Astrocyte (in vitro differentiated cells and primary cell): ENCODE results near the gene KCNQ1. TPM values are rescaled to one million over a fixed set of nuclear protein-coding genes. Genes with fewer than 3 reads are reported as not detected.

Source experiments
- DNase-seq: peaks from one replicate; pipeline ENCODE4 v3.0.0-alpha.2; 2010; ENCODE audit warnings: low read depth
- FAIRE-seq: peaks from 2 replicates; lab custom pipeline; 2011; peaks lifted over from hg19 to GRCh38; lab: Jason Lieb, UNC
- H2AFZ ChIP-seq: 2 replicates; pipeline ENCODE4 v1.6.0; 2012; ENCODE audit warnings: low read depth, low read length, inconsistent platforms
- H3K27ac ChIP-seq: 2 replicates; pipeline ENCODE4 v1.5.1; 2011; ENCODE audit warnings: low read depth, low read length, inconsistent platforms
- H3K27me3 ChIP-seq: 2 replicates; pipeline ENCODE4 v1.6.0; 2011; ENCODE audit warnings: low read length, inconsistent platforms; ENCODE audit not compliant: insufficient read depth
- H3K36me3 ChIP-seq: 2 replicates; pipeline ENCODE4 v1.5.1; 2011; ENCODE audit warnings: low read length, inconsistent platforms; ENCODE audit not compliant: insufficient read depth
- H3K4me1 ChIP-seq: 2 replicates; pipeline ENCODE4 v1.5.1; 2011; ENCODE audit warnings: low read length, inconsistent platforms; ENCODE audit not compliant: insufficient read depth
- H3K4me2 ChIP-seq: 2 replicates; pipeline ENCODE4 v1.6.0; 2012; ENCODE audit warnings: low read length, inconsistent platforms
- H3K4me3 ChIP-seq: 2 replicates; pipeline ENCODE4 v1.5.1; 2011; ENCODE audit warnings: low read depth, mild to moderate bottlenecking, low read length, inconsistent platforms; ENCODE audit not compliant: insufficient read depth
- H3K79me2 ChIP-seq: 2 replicates; pipeline ENCODE4 v1.6.0; 2012; ENCODE audit warnings: mild to moderate bottlenecking, low read length, inconsistent platforms; ENCODE audit not compliant: insufficient read depth
- H3K9ac ChIP-seq: 2 replicates; pipeline ENCODE4 v1.6.0; 2012; ENCODE audit warnings: mild to moderate bottlenecking, low read length, inconsistent platforms
- H3K9me3 ChIP-seq: 2 replicates; pipeline ENCODE4 v1.5.1; 2012; ENCODE audit warnings: low read depth, mild to moderate bottlenecking, low read length, inconsistent platforms; ENCODE audit not compliant: insufficient read depth
- H4K20me1 ChIP-seq: 2 replicates; pipeline ENCODE4 v1.6.0; 2012; ENCODE audit warnings: low read length, inconsistent platforms; ENCODE audit not compliant: insufficient read depth
- H3K27ac Mint-ChIP-seq: one replicate; pipeline ENCODE4 v1.8.0; 2021; ENCODE audit warnings: mild to moderate bottlenecking, mixed read lengths; ENCODE audit not compliant: unreplicated experiment
- H3K27me3 Mint-ChIP-seq: one replicate; pipeline ENCODE4 v1.8.0; 2021; ENCODE audit warnings: low read depth, mixed read lengths; ENCODE audit not compliant: unreplicated experiment
- H3K36me3 Mint-ChIP-seq: one replicate; pipeline ENCODE4 v1.8.0; 2021; ENCODE audit warnings: low read depth, mixed read lengths; ENCODE audit not compliant: unreplicated experiment
- H3K4me1 Mint-ChIP-seq: one replicate; pipeline ENCODE4 v1.8.0; 2021; ENCODE audit warnings: low read depth, mixed read lengths; ENCODE audit not compliant: unreplicated experiment
- H3K4me3 Mint-ChIP-seq: one replicate; pipeline ENCODE4 v1.8.0; 2021; ENCODE audit warnings: mild to moderate bottlenecking, moderate library complexity, mixed read lengths; ENCODE audit not compliant: unreplicated experiment
- H3K9me3 Mint-ChIP-seq: one replicate; pipeline ENCODE4 v1.8.0; 2021; ENCODE audit warnings: mild to moderate bottlenecking, mixed read lengths; ENCODE audit not compliant: unreplicated experiment
- CTCF ChIP-seq: IDR thresholded peaks from 2 replicates; pipeline ENCODE4 v1.5.1; 2011; ENCODE audit warnings: low read depth, mild to moderate bottlenecking, inconsistent platforms, low read length, moderate library complexity; ENCODE audit not compliant: insufficient read depth
- EZH2 ChIP-seq: IDR thresholded peaks from 2 replicates; pipeline ENCODE4 v1.6.1; 2012; ENCODE audit warnings: mild to moderate bottlenecking, low read length, inconsistent platforms; ENCODE audit not compliant: insufficient read depth
- total RNA-seq: library from RNA; stranded (reverse); gene quantifications from 2 replicates; pipeline ENCODE4 v1.2.1, GENCODE V29; 2021

KCNQ1 gene
- total RNA-seq, 1 donor from 2014 or later = not detected

GRCh38 chr11:2841411-2842190 lies 396.8 kb downstream of the KCNQ1 start:
- DNase-seq = no peak
- no peak overlapping the region for H3K27ac ChIP-seq
- no peaks in the 10 kb centered on the region for H3K36me3 ChIP-seq
- H3K4me3 Mint-ChIP-seq = no peak overlapping the region
- TF ChIP-seq CTCF = no peak
- TF ChIP-seq EZH2 = no peak
- no peaks in the 10 kb centered on the region for H4K20me1 ChIP-seq
- H3K4me3 ChIP-seq = no peak overlapping the region
- no peak overlapping the region for H3K9ac ChIP-seq
- no peaks in the 10 kb centered on the region for H3K9me3 ChIP-seq
- no peak overlapping the region for H3K27ac Mint-ChIP-seq
- no peak overlapping the region for H3K4me2 ChIP-seq
- H3K4me1 Mint-ChIP-seq = peaks cover 21% of the 10 kb centered on the region
- H2AFZ ChIP-seq = no peak overlapping the region
- H3K9me3 Mint-ChIP-seq = no peaks in the 10 kb centered on the region
- no peaks in the 10 kb centered on the region for H3K79me2 ChIP-seq
- H3K27me3 ChIP-seq = no peaks in the 10 kb centered on the region
- no peak for FAIRE-seq
- H3K27me3 Mint-ChIP-seq = peaks cover 42% of the 10 kb centered on the region
- H3K4me1 ChIP-seq = peaks cover 2% of the 10 kb centered on the region
- no peaks in the 10 kb centered on the region for H3K36me3 Mint-ChIP-seq

GRCh38 chr11:2842876-2843275 lies 398.1 kb downstream of the KCNQ1 start:
- no peaks in the 10 kb centered on the region for H3K79me2 ChIP-seq
- H2AFZ ChIP-seq = no peak overlapping the region
- H3K27ac ChIP-seq = no peak overlapping the region
- no peak for TF ChIP-seq EZH2
- no peak for TF ChIP-seq CTCF
- H3K36me3 Mint-ChIP-seq = no peaks in the 10 kb centered on the region
- DNase-seq = no peak
- no peaks in the 10 kb centered on the region for H4K20me1 ChIP-seq
- no peaks in the 10 kb centered on the region for H3K9me3 ChIP-seq
- no peaks in the 10 kb centered on the region for H3K27me3 ChIP-seq
- no peak overlapping the region for H3K4me2 ChIP-seq
- H3K27me3 Mint-ChIP-seq = peaks cover 46% of the 10 kb centered on the region
- no peak for FAIRE-seq
- H3K4me3 ChIP-seq = no peak overlapping the region
- H3K9ac ChIP-seq = no peak overlapping the region
- no peaks in the 10 kb centered on the region for H3K36me3 ChIP-seq
- H3K4me1 Mint-ChIP-seq = peaks cover 18% of the 10 kb centered on the region
- H3K4me1 ChIP-seq = peaks cover 2% of the 10 kb centered on the region
- no peak overlapping the region for H3K27ac Mint-ChIP-seq
- H3K4me3 Mint-ChIP-seq = no peak overlapping the region
- H3K9me3 Mint-ChIP-seq = no peaks in the 10 kb centered on the region

GRCh38 chr11:2843551-2843950 lies 398.7 kb downstream of the KCNQ1 start:
- no peak overlapping the region for H3K27ac ChIP-seq
- H3K27ac Mint-ChIP-seq = no peak overlapping the region
- H2AFZ ChIP-seq = no peak overlapping the region
- peaks cover 2% of the 10 kb centered on the region for H3K4me1 ChIP-seq
- H3K79me2 ChIP-seq = no peaks in the 10 kb centered on the region
- FAIRE-seq (no peak), DNase-seq (no peak)
- H3K4me1 Mint-ChIP-seq = peaks cover 14% of the 10 kb centered on the region
- H3K36me3 Mint-ChIP-seq = no peaks in the 10 kb centered on the region
- H3K9me3 Mint-ChIP-seq = no peaks in the 10 kb centered on the region
- H3K36me3 ChIP-seq = no peaks in the 10 kb centered on the region
- no peak overlapping the region for H3K4me3 ChIP-seq
- H3K27me3 Mint-ChIP-seq = peaks cover 44% of the 10 kb centered on the region
- H3K4me3 Mint-ChIP-seq = no peak overlapping the region
- no peaks in the 10 kb centered on the region for H3K9me3 ChIP-seq
- H3K4me2 ChIP-seq = no peak overlapping the region
- H3K27me3 ChIP-seq = no peaks in the 10 kb centered on the region
- no peaks in the 10 kb centered on the region for H4K20me1 ChIP-seq
- no peak for TF ChIP-seq CTCF
- no peak overlapping the region for H3K9ac ChIP-seq
